K562 (cell line): ENCODE results near the gene BIVM. TPM values are rescaled to one million over a fixed set of nuclear protein-coding genes. Genes with fewer than 3 reads are reported as not detected.

Experiments
- ATF3 ChIP-seq, 2 experiments: fragments of 450-650 bp in 1 of 2; sonication (generic) in 1 of 2; formaldehyde crosslinking in 1 of 2; IDR thresholded peaks in 1 of 2; conservative IDR thresholded peaks in 1 of 2; 2 replicates each; pipeline versions ENCODE4 v1.6.1 to v1.8.1; 2016 to 2023; ENCODE audit warnings: mild to moderate bottlenecking in 2 of 2, moderate library complexity in 2 of 2, inconsistent platforms in 1 of 2, missing genetic modification reagents in 1 of 2
- CC2D1A ChIP-seq: fragments of 450-650 bp; IDR thresholded peaks from 2 replicates; pipeline ENCODE4 v1.6.1; 2017; ENCODE audit warnings: mild to moderate bottlenecking
- EP300 ChIP-seq: IDR thresholded peaks from 2 replicates; pipeline ENCODE4 v1.6.1; 2012; ENCODE audit warnings: low read length, improper control_type of control experiment
- ERF ChIP-seq: fragments of 450-650 bp; formaldehyde crosslinking; IDR thresholded peaks from 2 replicates; pipeline ENCODE4 v1.4.0; 2020; ENCODE audit warnings: mild to moderate bottlenecking, mixed read lengths
- GABPB2 ChIP-seq: fragments of 250-450 bp; sonication (Bioruptor Pico); conservative IDR thresholded peaks from 2 replicates; pipeline ENCODE4 v1.5.1; 2021; ENCODE audit warnings: mild to moderate bottlenecking
- GMEB1 ChIP-seq: fragments of 250-450 bp; sonication (Bioruptor Pico); IDR thresholded peaks from 2 replicates; pipeline ENCODE4 v1.4.0; 2020; ENCODE audit warnings: mild to moderate bottlenecking
- HDAC1 ChIP-seq, 2 experiments: fragments of 450-650 bp; IDR thresholded peaks; 2 replicates each; pipeline ENCODE4 v1.6.1; 2016 to 2017; ENCODE audit warnings: inconsistent platforms in 1 of 2, mild to moderate bottlenecking in 1 of 2, moderate library complexity in 1 of 2
- HLTF ChIP-seq: fragments of 450-650 bp; IDR thresholded peaks from 2 replicates; pipeline ENCODE4 v1.6.1; 2016
- PHB ChIP-seq: fragments of 250-450 bp; sonication (Bioruptor Pico); IDR thresholded peaks from 2 replicates; pipeline ENCODE4 v1.5.0; 2021
- PHF20 ChIP-seq: fragments of 450-650 bp; IDR thresholded peaks from 2 replicates; pipeline ENCODE4 v1.6.1; 2018; ENCODE audit not compliant: partially characterized antibody
- SAFB2 ChIP-seq: fragments of 200-400 bp; formaldehyde crosslinking; IDR thresholded peaks from 2 replicates; pipeline ENCODE4 v1.6.1; 2018; ENCODE audit warnings: borderline replicate concordance, low read length, low read depth, moderate library complexity; ENCODE audit not compliant: severe bottlenecking
- SMAD3 ChIP-seq: fragments of 450-650 bp; formaldehyde crosslinking; conservative IDR thresholded peaks from 2 replicates; pipeline ENCODE4 v1.4.0; 2020; ENCODE audit warnings: mild to moderate bottlenecking
- SREBF1 ChIP-seq: fragments of 150-350 bp; IDR thresholded peaks from 2 replicates; pipeline ENCODE4 v1.6.1; 2014; ENCODE audit warnings: antibody characterized with exemption, low read depth, low read length, borderline replicate concordance
- TBL1XR1 ChIP-seq, 2 experiments: IDR thresholded peaks; 2 replicates each; pipeline ENCODE4 v1.6.1; 2012; ENCODE audit warnings: improper control_type of control experiment in 2 of 2, low read length in 2 of 2, mild to moderate bottlenecking in 1 of 2
- TCF7L2 ChIP-seq: fragments of 150-350 bp; IDR thresholded peaks from 2 replicates; pipeline ENCODE4 v1.6.1; 2016; ENCODE audit warnings: low read depth, mild to moderate bottlenecking, low read length, moderate library complexity
- TEAD1 ChIP-seq, 2 experiments: fragments of 450-650 bp in 1 of 2; sonication (generic) in 1 of 2; formaldehyde crosslinking; IDR thresholded peaks; 2 replicates each; pipeline versions ENCODE4 v1.4.0 to v1.8.0; 2020 to 2022; ENCODE audit warnings: mild to moderate bottlenecking in 2 of 2, missing genetic modification reagents in 1 of 2
- USF2 ChIP-seq: sonication (generic); formaldehyde crosslinking; IDR thresholded peaks from 2 replicates; pipeline ENCODE4 v1.5.0; 2020; ENCODE audit warnings: missing genetic modification reagents
- XRCC5 ChIP-seq: fragments of 200-400 bp; formaldehyde crosslinking; IDR thresholded peaks from 2 replicates; pipeline ENCODE4 v1.6.1; 2017; ENCODE audit warnings: low read depth, mild to moderate bottlenecking, low read length
- ZBTB26 ChIP-seq: fragments of 450-650 bp; formaldehyde crosslinking; IDR thresholded peaks from 2 replicates; pipeline ENCODE4 v1.4.0; 2022; ENCODE audit warnings: missing genetic modification characterization
- ZBTB34 ChIP-seq: fragments of 250-450 bp; sonication (Bioruptor Pico); IDR thresholded peaks from 2 replicates; pipeline ENCODE4 v1.8.0; 2021; ENCODE audit warnings: mild to moderate bottlenecking, moderate library complexity
- ZFP1 ChIP-seq: fragments of 450-650 bp; formaldehyde crosslinking; IDR thresholded peaks from 2 replicates; pipeline ENCODE4 v1.4.0; 2020; ENCODE audit warnings: mild to moderate bottlenecking, mixed read lengths
- polyA plus RNA-seq, 8 experiments: library from polyadenylated mRNA; depleted of rRNA in 4 of 8; stranded (reverse) in 5 of 8; unstranded in 3 of 8; fragments of >200 nt; fragmentation: Nextera tagmentation in 2 of 8; fragmentation: Illumina TruSeq in 1 of 8; extraction: Ambion mirVana in 2 of 8; extraction: Trizol in 1 of 8; gene quantifications; 2 replicates each; pipeline versions ENCODE4 v1.2.1 to v1.2.3, GENCODE V29; 2011 to 2014; ENCODE audit warnings: inconsistent platforms in 1 of 8, missing spikeins in 1 of 8
- total RNA-seq, 7 experiments: library from RNA; depleted of rRNA in 6 of 7; stranded (reverse); fragments of >200 nt in 6 of 7; fragmentation: Illumina TruSeq in 2 of 7; extraction: Trizol in 2 of 7; gene quantifications; 2 replicates each; pipeline versions ENCODE4 v1.2.1 to v1.2.3, GENCODE V29; 2011 to 2021; ENCODE audit warnings: low replicate concordance in 1 of 7

The BIVM gene
- total and polyA plus RNA-seq, 9 of the 15 experiments (the other 6 are each of a cell fraction or from before 2014, with no cell fraction given): 3.6 to 23.1 (median 16.8) TPM

GRCh38 chr13:102800145-102801041, 1.5 kb downstream of the BIVM start (continued):
- TF ChIP-seq ZBTB26 (CRISPR knock-in tag) (no peak), PHF20 (no peak), XRCC5 (peak; percentile 74), EP300 (no peak; the same call in 1 of the 2 replicates), ERF (no peak), HDAC1 (IDR thresholded peaks at IDR 0.05) (no peak), GABPB2 (no peak), GMEB1 (CRISPR knock-in tag) (no peak), PHB (CRISPR knock-in tag) (no peak), CC2D1A (no peak), SREBF1 (no peak), ZFP1 (CRISPR knock-in tag) (no peak), HLTF (no peak), ATF3 (IDR thresholded peaks at IDR 0.05) (no peak), ATF3 (CRISPR knock-in tag; conservative IDR thresholded peaks at IDR 0.05) (no peak), ZBTB34 (CRISPR knock-in tag) (no peak), SAFB2 (no peak), SMAD3 (no peak), USF2 (CRISPR knock-in tag) (no peak), TBL1XR1 (IDR thresholded peaks at IDR 0.05; ENCODE audit: low read length in 2 of 2) (no peak), TCF7L2 (no peak), TEAD1 (CRISPR knock-in tag; IDR thresholded peaks at IDR 0.05) (no peak)
